Astrocyte (in vitro differentiated cells and primary cell): ENCODE measurements around the gene COPS7A. TPM values are rescaled to one million over a fixed set of nuclear protein-coding genes. Genes with fewer than 3 reads are reported as not detected.

Experiments
- DNase-seq: peaks from one replicate; pipeline ENCODE4 v3.0.0-alpha.2; 2010; ENCODE audit warnings: low read depth
- FAIRE-seq: peaks from 2 replicates; lab custom pipeline; 2011; peaks lifted over from hg19 to GRCh38; lab: Jason Lieb, UNC
- H2AFZ ChIP-seq: 2 replicates; pipeline ENCODE4 v1.6.0; 2012; ENCODE audit warnings: low read depth, low read length, inconsistent platforms
- H3K27ac ChIP-seq: 2 replicates; pipeline ENCODE4 v1.5.1; 2011; ENCODE audit warnings: low read depth, low read length, inconsistent platforms
- H3K27me3 ChIP-seq: 2 replicates; pipeline ENCODE4 v1.6.0; 2011; ENCODE audit warnings: low read length, inconsistent platforms; ENCODE audit not compliant: insufficient read depth
- H3K36me3 ChIP-seq: 2 replicates; pipeline ENCODE4 v1.5.1; 2011; ENCODE audit warnings: low read length, inconsistent platforms; ENCODE audit not compliant: insufficient read depth
- H3K4me1 ChIP-seq: 2 replicates; pipeline ENCODE4 v1.5.1; 2011; ENCODE audit warnings: low read length, inconsistent platforms; ENCODE audit not compliant: insufficient read depth
- H3K4me2 ChIP-seq: 2 replicates; pipeline ENCODE4 v1.6.0; 2012; ENCODE audit warnings: low read length, inconsistent platforms
- H3K4me3 ChIP-seq: 2 replicates; pipeline ENCODE4 v1.5.1; 2011; ENCODE audit warnings: low read depth, mild to moderate bottlenecking, low read length, inconsistent platforms; ENCODE audit not compliant: insufficient read depth
- H3K79me2 ChIP-seq: 2 replicates; pipeline ENCODE4 v1.6.0; 2012; ENCODE audit warnings: mild to moderate bottlenecking, low read length, inconsistent platforms; ENCODE audit not compliant: insufficient read depth
- H3K9ac ChIP-seq: 2 replicates; pipeline ENCODE4 v1.6.0; 2012; ENCODE audit warnings: mild to moderate bottlenecking, low read length, inconsistent platforms
- H3K9me3 ChIP-seq: 2 replicates; pipeline ENCODE4 v1.5.1; 2012; ENCODE audit warnings: low read depth, mild to moderate bottlenecking, low read length, inconsistent platforms; ENCODE audit not compliant: insufficient read depth
- H4K20me1 ChIP-seq: 2 replicates; pipeline ENCODE4 v1.6.0; 2012; ENCODE audit warnings: low read length, inconsistent platforms; ENCODE audit not compliant: insufficient read depth
- H3K27ac Mint-ChIP-seq: one replicate; pipeline ENCODE4 v1.8.0; 2021; ENCODE audit warnings: mild to moderate bottlenecking, mixed read lengths; ENCODE audit not compliant: unreplicated experiment
- H3K27me3 Mint-ChIP-seq: one replicate; pipeline ENCODE4 v1.8.0; 2021; ENCODE audit warnings: low read depth, mixed read lengths; ENCODE audit not compliant: unreplicated experiment
- H3K36me3 Mint-ChIP-seq: one replicate; pipeline ENCODE4 v1.8.0; 2021; ENCODE audit warnings: low read depth, mixed read lengths; ENCODE audit not compliant: unreplicated experiment
- H3K4me1 Mint-ChIP-seq: one replicate; pipeline ENCODE4 v1.8.0; 2021; ENCODE audit warnings: low read depth, mixed read lengths; ENCODE audit not compliant: unreplicated experiment
- H3K4me3 Mint-ChIP-seq: one replicate; pipeline ENCODE4 v1.8.0; 2021; ENCODE audit warnings: mild to moderate bottlenecking, moderate library complexity, mixed read lengths; ENCODE audit not compliant: unreplicated experiment
- H3K9me3 Mint-ChIP-seq: one replicate; pipeline ENCODE4 v1.8.0; 2021; ENCODE audit warnings: mild to moderate bottlenecking, mixed read lengths; ENCODE audit not compliant: unreplicated experiment
- EZH2 ChIP-seq: IDR thresholded peaks from 2 replicates; pipeline ENCODE4 v1.6.1; 2012; ENCODE audit warnings: mild to moderate bottlenecking, low read length, inconsistent platforms; ENCODE audit not compliant: insufficient read depth
- total RNA-seq: library from RNA; stranded (reverse); gene quantifications from 2 replicates; pipeline ENCODE4 v1.2.1, GENCODE V29; 2021
- TF ChIP-seq, protein P1 (sequence below): IDR thresholded peaks from 2 replicates; pipeline ENCODE4 v1.5.1; 2011; ENCODE audit warnings: low read depth, mild to moderate bottlenecking, inconsistent platforms, low read length, moderate library complexity; ENCODE audit not compliant: insufficient read depth

COPS7A gene
- total RNA-seq, 1 donor from 2014 or later, result 47.3 TPM

- H3K27me3 ChIP-seq, result no peaks in the 10 kb centered on the region
- H3K79me2 ChIP-seq, result no peaks in the 10 kb centered on the region
- H3K9ac ChIP-seq, result peak overlapping the region; percentile 61
- peaks cover 18% of the 10 kb centered on the region for H3K36me3 Mint-ChIP-seq
- H3K9me3 Mint-ChIP-seq, result peaks cover 2% of the 10 kb centered on the region
- no peak overlapping the region for H3K27ac ChIP-seq
- peak overlapping the region; percentile 91 for H3K4me2 ChIP-seq
- TF ChIP-seq, protein P1, sequence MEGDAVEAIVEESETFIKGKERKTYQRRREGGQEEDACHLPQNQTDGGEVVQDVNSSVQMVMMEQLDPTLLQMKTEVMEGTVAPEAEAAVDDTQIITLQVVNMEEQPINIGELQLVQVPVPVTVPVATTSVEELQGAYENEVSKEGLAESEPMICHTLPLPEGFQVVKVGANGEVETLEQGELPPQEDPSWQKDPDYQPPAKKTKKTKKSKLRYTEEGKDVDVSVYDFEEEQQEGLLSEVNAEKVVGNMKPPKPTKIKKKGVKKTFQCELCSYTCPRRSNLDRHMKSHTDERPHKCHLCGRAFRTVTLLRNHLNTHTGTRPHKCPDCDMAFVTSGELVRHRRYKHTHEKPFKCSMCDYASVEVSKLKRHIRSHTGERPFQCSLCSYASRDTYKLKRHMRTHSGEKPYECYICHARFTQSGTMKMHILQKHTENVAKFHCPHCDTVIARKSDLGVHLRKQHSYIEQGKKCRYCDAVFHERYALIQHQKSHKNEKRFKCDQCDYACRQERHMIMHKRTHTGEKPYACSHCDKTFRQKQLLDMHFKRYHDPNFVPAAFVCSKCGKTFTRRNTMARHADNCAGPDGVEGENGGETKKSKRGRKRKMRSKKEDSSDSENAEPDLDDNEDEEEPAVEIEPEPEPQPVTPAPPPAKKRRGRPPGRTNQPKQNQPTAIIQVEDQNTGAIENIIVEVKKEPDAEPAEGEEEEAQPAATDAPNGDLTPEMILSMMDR, result no peak
- TF ChIP-seq EZH2, result no peak
- no peak for FAIRE-seq
- H3K4me3 Mint-ChIP-seq, result peak overlapping the region; percentile 77
- H4K20me1 ChIP-seq, result no peaks in the 10 kb centered on the region
- peaks cover 6% of the 10 kb centered on the region for H3K4me1 ChIP-seq
- no peaks in the 10 kb centered on the region for H3K9me3 ChIP-seq
- peak overlapping the region; percentile 66 for H2AFZ ChIP-seq
- no peak for DNase-seq
- H3K27ac Mint-ChIP-seq, result no peak overlapping the region
- peaks cover 9% of the 10 kb centered on the region for H3K4me1 Mint-ChIP-seq
- H3K4me3 ChIP-seq, result peak overlapping the region; percentile 45
- H3K36me3 ChIP-seq, result peaks cover 4% of the 10 kb centered on the region
- peaks cover 40% of the 10 kb centered on the region for H3K27me3 Mint-ChIP-seq
Observed at GRCh38 chr12:6778217-6778573, 54.3 kb downstream of the COPS7A start.

- Histone ChIP-seq H3K4me3 (peak overlapping the region; percentile 45), H4K20me1 (no peaks in the 10 kb centered on the region), H3K4me2 (peak overlapping the region; percentile 91), H3K4me1 (peaks cover 6% of the 10 kb centered on the region), H2AFZ (peak overlapping the region; percentile 66), H3K36me3 (peaks cover 4% of the 10 kb centered on the region), H3K27me3 (no peaks in the 10 kb centered on the region), H3K9me3 (no peaks in the 10 kb centered on the region), H3K9ac (peak overlapping the region; percentile 61), H3K79me2 (no peaks in the 10 kb centered on the region), H3K27ac (no peak overlapping the region)
- DNase-seq (peak; percentile 82), FAIRE-seq (peak; percentile 13)
- TF ChIP-seq EZH2, result no peak
- TF ChIP-seq, protein P1, result peak; percentile 81
- peak overlapping the region; percentile 69 for H3K27ac Mint-ChIP-seq
- peaks cover 41% of the 10 kb centered on the region for H3K27me3 Mint-ChIP-seq
- H3K9me3 Mint-ChIP-seq, result peaks cover 4% of the 10 kb centered on the region
- peak overlapping the region; percentile 77 for H3K4me3 Mint-ChIP-seq
- H3K36me3 Mint-ChIP-seq, result peaks cover 16% of the 10 kb centered on the region
- peaks cover 9% of the 10 kb centered on the region for H3K4me1 Mint-ChIP-seq
Observed at GRCh38 chr12:6778574-6779550, 55.0 kb downstream of the COPS7A start.
